Measurements from ENCODE around the gene ALG12.

Gene ALG12

GRCh38 chr22:49929994-49930575 lies 11.8 kb upstream of the ALG12 start:
- DNase-seq (ENCODE audit: low spot score) = no peak

GRCh38 chr22:49929211-49929979 lies 11.2 kb upstream of the ALG12 start:
- no peak for DNase-seq (ENCODE audit: low spot score)

DNA sequence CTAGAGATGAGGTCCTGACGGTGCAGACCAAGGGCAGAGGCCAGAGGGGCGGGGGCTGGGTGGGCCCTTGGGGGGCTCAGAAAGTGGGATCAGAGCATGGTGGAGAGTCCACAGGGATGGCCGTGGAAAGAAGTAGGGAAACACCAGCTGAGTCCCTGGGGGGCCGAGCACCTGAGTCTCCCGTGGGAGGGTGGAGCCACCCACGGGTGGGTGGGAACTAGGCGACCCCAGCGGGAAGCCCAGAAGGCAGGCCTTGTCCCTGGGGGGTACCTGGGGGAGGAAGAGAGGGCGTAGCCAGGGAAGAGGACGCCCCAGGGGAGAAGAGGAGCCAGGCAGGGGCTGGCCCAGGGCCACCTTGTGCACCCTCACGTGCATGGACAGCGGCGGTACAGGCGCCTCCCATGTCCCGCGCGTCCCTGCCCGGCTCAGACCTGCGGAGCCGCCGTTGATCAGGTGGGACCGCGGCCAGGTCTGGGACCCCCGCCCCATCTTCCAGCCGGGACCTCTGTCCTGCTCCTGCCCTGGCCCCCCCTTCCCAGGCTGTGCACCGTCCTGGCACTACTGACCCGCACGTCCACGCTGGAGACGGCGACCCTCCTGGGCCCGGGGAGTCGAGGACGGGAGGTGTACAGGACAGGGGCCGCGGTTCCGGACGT lies 10.4 kb upstream of the ALG12 start:
- DNase-seq (ENCODE audit: low spot score) = no peak

- DNase-seq (ENCODE audit: low spot score) = no peak
Observed at GRCh38 chr22:49928185-49928495, 9.9 kb upstream of the ALG12 start.

DNA sequence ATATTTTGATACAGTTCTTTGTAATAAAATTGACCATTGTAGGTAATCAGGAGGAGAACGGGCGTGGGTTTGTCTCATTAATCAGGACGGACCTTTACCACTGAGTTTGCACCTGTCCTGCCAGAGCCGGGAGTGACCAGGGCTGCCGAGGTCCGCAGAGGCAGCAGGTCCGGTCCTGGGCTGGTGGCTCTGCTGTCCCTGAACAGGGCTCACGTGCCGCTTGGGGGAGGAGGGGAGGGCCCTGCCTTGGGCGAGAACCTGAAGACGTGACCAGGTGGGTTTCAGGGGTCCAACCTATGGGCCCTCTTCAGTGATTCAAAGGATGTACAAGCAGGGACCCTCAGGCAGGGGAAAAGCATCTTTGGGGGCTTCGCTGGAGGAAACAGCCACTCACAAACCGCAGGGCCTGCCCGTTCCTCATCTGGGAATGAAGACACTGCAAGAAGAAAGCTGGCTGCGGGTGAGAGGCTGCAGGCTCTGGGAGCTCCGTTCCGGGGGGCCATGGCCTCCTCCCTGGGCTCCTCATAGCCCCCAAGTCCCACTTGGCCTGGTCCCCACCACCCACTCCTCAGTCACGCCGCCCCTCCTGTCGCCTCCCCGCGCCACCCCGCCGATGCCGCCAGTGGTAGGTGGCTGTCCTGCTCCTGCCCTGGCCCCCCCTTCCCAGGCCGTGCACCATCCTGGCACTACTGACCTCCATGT lies 9.4 kb upstream of the ALG12 start:
- no peak for DNase-seq (ENCODE audit: low spot score)

- no peak for DNase-seq (ENCODE audit: low spot score)
Observed at GRCh38 chr22:49926916-49927315, 8.7 kb upstream of the ALG12 start.

- DNase-seq (ENCODE audit: low spot score) = no peak
Observed at GRCh38 chr22:49925525-49926128, 7.4 kb upstream of the ALG12 start.

- no peak for DNase-seq (ENCODE audit: low spot score)
Observed at GRCh38 chr22:49924113-49924833, 6.0 kb upstream of the ALG12 start.

DNA sequence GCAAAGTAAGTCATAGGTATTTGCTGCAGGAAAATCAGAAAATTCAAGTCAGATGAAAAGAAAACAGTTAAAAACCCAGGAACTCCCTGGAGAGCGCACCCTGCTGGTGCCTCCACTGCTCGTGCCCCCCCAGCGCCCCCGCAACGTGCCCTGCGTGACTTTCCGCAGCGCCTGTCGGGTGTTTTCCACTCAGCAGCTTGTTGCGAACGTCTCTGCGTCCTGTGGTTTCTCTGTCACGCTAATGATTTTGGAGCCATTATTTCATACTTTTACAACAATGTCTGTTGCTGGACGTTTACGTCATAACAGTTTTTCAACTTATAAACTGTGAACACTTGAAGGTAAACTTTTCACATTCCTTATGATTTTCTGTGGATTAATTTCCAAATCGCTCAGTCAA lies 5.2 kb upstream of the ALG12 start:
- no peak for DNase-seq (ENCODE audit: low spot score)

DNA sequence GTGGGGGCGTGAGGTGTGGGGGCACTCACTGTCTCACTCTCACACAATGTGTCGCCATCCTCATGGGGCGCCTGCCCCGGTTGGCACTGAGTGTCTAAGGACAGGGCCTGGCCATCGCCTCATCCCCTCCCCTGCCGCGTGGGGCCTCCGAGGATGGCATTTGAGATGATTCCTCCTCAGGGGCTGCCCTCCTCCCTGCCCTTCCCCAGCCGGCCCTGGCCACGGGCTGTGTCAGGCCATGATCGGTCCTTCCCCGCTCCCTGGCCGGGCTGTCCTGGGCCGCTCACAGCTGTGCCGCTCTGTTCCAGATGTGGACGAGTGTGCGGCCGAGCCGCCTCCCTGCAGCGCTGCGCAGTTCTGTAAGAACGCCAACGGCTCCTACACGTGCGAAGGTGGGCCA lies 4.7 kb upstream of the ALG12 start:
- DNase-seq (ENCODE audit: low spot score) = no peak

DNA sequence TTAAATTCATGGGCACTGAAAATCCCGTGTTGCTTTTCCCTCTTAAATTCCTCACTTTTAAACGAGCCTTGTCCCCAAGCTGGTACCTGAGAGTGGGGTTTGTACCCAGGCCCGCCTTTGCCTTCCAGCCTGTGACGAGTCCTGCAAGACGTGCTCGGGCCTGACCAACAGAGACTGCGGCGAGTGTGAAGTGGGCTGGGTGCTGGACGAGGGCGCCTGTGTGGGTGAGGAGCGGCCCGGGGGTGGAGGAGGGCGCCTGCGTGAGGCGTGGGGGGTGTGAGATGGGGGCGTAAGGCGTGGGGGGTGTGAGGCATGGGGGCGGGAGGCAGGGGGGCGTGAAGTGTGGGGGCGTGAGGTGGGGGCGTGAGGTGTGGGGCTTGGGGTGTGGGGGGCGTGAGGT lies 4.2 kb upstream of the ALG12 start:
- DNase-seq (ENCODE audit: low spot score) = no peak

- DNase-seq (ENCODE audit: low spot score) = no peak
Observed at GRCh38 chr22:49921508-49922278, 3.5 kb upstream of the ALG12 start.

DNA sequence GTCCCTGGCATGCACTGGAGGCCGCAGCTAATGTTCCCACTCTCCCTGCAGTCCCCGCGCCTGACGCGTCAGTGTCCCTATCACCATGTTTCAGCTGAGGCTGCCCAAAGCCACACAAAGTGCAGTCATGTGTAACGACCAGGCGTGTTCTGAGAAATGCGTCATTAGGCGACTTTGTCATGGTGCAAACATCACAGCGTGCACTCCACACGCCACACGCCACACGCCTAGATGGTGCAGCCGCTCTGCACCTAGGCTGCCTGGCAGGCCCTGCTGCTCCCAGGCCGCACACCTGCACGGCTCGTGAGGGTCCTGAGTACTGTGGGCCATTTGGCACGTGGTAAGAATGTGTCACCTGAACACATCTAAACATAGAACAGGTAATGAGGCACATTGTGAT lies 2.6 kb upstream of the ALG12 start:
- no peak for DNase-seq (ENCODE audit: low spot score)

DNA sequence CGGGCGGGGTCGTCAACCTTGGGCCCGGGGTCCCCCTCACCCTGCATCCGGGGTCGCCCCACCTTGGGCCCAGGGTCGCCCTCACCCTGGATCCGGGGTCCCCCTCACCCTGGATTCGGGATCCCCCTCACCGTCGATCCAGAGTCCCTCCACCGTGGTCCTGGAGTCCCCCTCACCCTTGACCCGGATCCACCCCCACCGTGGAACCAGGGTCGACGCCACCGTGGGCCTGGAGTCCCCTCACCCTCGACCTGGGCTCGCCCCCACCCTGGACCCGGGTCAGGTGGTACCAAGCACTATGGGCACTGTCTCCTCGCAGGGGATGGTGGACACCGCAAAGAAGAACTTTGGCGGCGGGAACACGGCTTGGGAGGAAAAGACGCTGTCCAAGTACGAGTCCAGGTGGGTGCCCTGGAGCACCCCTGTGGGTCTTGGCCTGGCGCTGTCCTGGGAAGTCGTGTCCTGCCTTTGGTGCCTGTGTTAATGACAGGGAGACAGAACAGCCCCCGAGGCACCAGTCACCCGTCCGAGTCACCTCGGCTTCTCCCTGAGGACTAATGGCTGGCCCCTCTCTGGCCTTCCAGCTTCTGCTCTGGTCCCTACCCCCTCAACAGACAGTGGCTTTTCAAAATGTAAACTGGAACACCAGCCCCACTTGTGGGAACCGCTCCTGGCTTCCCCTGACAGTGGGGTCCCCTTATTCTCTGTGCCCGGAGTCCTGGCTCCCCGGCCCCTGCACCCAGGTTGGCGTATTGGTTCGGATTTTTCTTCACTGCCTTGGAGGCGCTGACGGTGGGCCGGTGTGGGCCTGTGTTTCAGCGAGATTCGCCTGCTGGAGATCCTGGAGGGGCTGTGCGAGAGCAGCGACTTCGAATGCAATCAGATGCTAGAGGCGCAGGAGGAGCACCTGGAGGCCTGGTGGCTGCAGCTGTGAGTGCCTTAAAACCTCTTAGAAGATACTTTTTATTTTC lies 958 bp upstream of the ALG12 start:
- no peak for DNase-seq (ENCODE audit: low spot score)

DNA sequence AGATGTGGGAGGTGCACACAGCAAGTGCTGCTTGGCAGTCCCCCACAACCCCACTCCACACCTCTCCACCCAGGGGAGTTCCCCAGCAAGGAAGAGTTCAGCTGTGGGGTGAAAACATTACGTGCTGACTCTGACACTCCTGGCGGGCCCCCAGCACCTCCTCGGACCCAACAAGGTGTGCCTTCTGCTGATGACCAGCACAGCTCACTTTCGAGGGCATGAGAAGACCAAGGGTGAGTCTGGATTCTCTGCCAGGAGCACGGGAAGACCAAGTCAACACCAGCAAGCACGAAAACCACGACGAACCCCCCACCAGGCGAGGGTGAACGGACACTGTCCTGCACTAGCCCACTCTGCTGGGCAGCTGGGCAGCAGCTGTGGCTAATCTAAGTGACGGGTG lies 1.4 kb downstream of the ALG12 start:
- DNase-seq (ENCODE audit: low spot score) = no peak

- DNase-seq (ENCODE audit: low spot score) = no peak
Observed at GRCh38 chr22:49915610-49916009, 2.6 kb downstream of the ALG12 start.

DNA sequence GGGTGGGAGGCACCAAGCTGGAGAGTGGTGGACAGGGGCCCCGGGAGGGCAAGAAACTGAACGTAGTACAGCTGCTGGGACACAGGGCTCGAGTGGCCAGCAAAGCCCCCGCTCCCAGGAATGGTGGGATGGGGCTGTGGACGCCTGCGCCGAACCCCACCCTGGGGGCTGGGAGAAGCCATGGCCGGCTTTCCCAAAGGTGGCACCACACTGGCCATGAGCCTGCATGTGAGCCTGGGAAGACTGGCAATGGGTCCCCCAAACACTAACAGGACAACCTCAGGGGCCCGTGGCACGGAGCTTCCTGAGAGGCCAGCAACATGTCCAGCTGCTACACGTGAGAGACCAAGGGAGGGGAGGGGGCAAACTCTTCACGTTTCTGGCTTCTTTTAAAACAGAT lies 4.0 kb downstream of the ALG12 start:
- DNase-seq (ENCODE audit: low spot score) = no peak

DNA sequence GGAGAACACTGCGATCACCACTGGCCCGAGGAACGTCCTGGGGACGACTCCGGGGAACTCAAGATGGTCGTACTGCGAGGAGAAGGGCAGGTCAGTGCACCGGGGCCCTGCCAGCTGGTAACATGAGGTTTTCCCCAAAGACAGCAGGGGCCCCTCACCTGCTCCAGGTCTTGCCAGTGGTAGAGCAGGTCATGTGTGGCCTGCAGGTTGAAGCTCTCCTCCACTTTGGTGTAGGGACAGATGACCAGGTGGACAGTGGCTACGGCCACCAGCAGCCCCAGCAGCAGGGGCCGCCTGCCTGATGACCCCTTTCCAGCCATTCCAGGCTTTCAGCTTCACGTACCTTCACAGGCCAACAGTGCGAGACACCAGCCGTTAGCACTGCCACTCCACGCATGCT lies 4.8 kb downstream of the ALG12 start:
- no peak for DNase-seq (ENCODE audit: low spot score)

DNA sequence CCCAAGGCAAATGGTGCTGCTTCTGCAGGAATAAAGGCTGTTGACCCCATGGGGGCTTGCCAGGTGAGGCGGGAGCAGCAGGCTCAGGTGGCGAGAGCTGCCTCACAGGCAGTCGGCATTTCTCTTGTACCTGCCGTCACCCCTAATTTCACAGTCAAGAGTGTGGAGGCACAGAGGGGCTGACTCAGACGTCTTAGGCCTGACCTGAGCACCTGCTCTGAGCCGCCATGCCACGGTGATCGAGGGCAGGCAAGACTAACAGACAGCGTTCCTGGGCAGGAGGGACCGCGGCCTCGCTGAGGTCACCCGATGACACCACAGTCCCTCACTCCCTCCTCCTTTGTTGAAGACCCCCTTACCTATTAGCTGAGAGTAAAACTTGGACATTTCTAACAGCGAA lies 5.2 kb downstream of the ALG12 start:
- no peak for DNase-seq (ENCODE audit: low spot score)
